MM.1S (cell line): ENCODE results near the gene ELMOD1.

Experiments used
- DNase-seq: peaks from one replicate; pipeline ENCODE4 v3.0.0-alpha.2; 2015
- H2AFZ ChIP-seq: fragments of 300-600 bp; sonication (generic); 2 replicates; pipeline ENCODE4 v1.6.0; 2016; ENCODE audit warnings: antibody characterized with exemption, low read length
- H3F3A ChIP-seq: fragments of 300-600 bp; sonication (generic); 2 replicates; pipeline ENCODE4 v1.6.1; 2016; ENCODE audit warnings: mild to moderate bottlenecking, antibody characterized with exemption, low read length, moderate library complexity, mixed read lengths; ENCODE audit not compliant: insufficient read depth
- H3K27ac ChIP-seq: fragments of 300-600 bp; sonication (generic); 2 replicates; pipeline ENCODE4 v1.5.1; 2016; ENCODE audit warnings: mild to moderate bottlenecking, low read length
- H3K27me3 ChIP-seq: fragments of 300-600 bp; sonication (generic); replicated peaks from 2 replicates; pipeline ENCODE4 v1.6.0; 2016; ENCODE audit warnings: low read length; ENCODE audit not compliant: insufficient read depth
- H3K36me3 ChIP-seq: fragments of 300-600 bp; sonication (generic); replicated peaks from 2 replicates; pipeline ENCODE4 v1.6.1; 2016; ENCODE audit warnings: mild to moderate bottlenecking, low read length, mixed read lengths; ENCODE audit not compliant: insufficient read depth
- H3K4me1 ChIP-seq: fragments of 300-600 bp; sonication (generic); 2 replicates; pipeline ENCODE4 v1.6.1; 2016; ENCODE audit warnings: low read length, mixed read lengths
- H3K4me2 ChIP-seq: fragments of 300-600 bp; sonication (generic); 2 replicates; pipeline ENCODE4 v1.6.0; 2016; ENCODE audit warnings: low read depth, low read length
- H3K4me3 ChIP-seq: fragments of 300-600 bp; sonication (generic); 2 replicates; pipeline ENCODE4 v1.5.1; 2016; ENCODE audit warnings: low read length, mixed read lengths
- H3K79me2 ChIP-seq: fragments of 300-600 bp; sonication (generic); 2 replicates; pipeline ENCODE4 v1.6.1; 2016; ENCODE audit warnings: mixed run types, low read length, mixed read lengths
- H3K9ac ChIP-seq: fragments of 300-600 bp; sonication (generic); 2 replicates; pipeline ENCODE4 v1.6.1; 2016; ENCODE audit warnings: low read length, mixed read lengths
- H3K9me2 ChIP-seq: fragments of 300-600 bp; sonication (generic); replicated peaks from 2 replicates; pipeline ENCODE4 v1.6.1; 2016; ENCODE audit warnings: mild to moderate bottlenecking, low read length, mixed read lengths; ENCODE audit not compliant: insufficient read depth
- H3K9me3 ChIP-seq: fragments of 300-600 bp; sonication (generic); replicated peaks from 2 replicates; pipeline ENCODE4 v1.6.1; 2016; ENCODE audit warnings: mild to moderate bottlenecking, low read length, mixed read lengths; ENCODE audit not compliant: insufficient read depth
- H4K20me1 ChIP-seq: fragments of 300-600 bp; sonication (generic); 2 replicates; pipeline ENCODE4 v1.6.1; 2016; ENCODE audit warnings: mild to moderate bottlenecking, low read length, moderate library complexity, mixed read lengths; ENCODE audit not compliant: insufficient read depth
- EZH2 ChIP-seq: fragments of 300-600 bp; sonication (generic); optimal IDR thresholded peaks from 2 replicates; pipeline ENCODE3; 2017; ENCODE audit warnings: low read depth, mild to moderate bottlenecking, antibody characterized with exemption, low read length, mixed read lengths
- EZH2phosphoT487 ChIP-seq: fragments of 300-600 bp; sonication (generic); IDR thresholded peaks from 2 replicates; pipeline ENCODE4 v1.6.1; 2018; ENCODE audit warnings: antibody characterized with exemption, low read length
- TF ChIP-seq, protein P1 (sequence below): fragments of 300-600 bp; sonication (generic); IDR thresholded peaks from 2 replicates; pipeline ENCODE4 v1.5.1; 2016; ENCODE audit warnings: antibody characterized with exemption, low read length, mixed read lengths

ELMOD1 gene

DNA sequence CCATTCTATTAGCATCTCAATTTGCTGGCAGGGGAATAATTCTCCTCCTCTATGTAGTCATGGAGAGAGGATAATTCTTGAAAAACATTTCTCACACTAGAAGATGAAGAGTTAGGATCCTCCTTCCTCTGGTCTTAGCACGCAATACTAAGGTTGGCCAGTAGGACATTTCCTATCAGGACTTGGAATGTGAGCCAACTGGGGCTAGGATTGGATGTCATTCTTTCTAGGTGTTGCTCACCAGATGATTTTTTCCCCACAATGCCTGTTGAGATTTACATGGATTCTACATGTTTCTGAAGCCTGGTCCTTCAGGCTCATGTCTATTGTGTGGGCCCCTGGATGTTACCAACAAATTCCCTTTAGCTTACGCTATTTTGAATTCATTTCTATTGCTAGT lies 92.9 kb downstream of the ELMOD1 start:
- H3F3A ChIP-seq, result no peaks in the 10 kb centered on the region
- H4K20me1 ChIP-seq, result no peaks in the 10 kb centered on the region
- no peaks in the 10 kb centered on the region for H3K4me1 ChIP-seq
- no peaks in the 10 kb centered on the region for H3K9me3 ChIP-seq
- no peaks in the 10 kb centered on the region for H3K36me3 ChIP-seq
- no peaks in the 10 kb centered on the region for H3K9me2 ChIP-seq
- H3K27ac ChIP-seq, result no peak overlapping the region
- no peak for DNase-seq
- no peak overlapping the region for H3K9ac ChIP-seq
- no peaks in the 10 kb centered on the region for H3K27me3 ChIP-seq
- no peak overlapping the region for H2AFZ ChIP-seq
- no peaks in the 10 kb centered on the region for H3K79me2 ChIP-seq
- H3K4me2 ChIP-seq, result no peak overlapping the region
- no peak overlapping the region for H3K4me3 ChIP-seq
- TF ChIP-seq EZH2 (no peak), EZH2phosphoT487 (no peak)
- TF ChIP-seq, protein P1, sequence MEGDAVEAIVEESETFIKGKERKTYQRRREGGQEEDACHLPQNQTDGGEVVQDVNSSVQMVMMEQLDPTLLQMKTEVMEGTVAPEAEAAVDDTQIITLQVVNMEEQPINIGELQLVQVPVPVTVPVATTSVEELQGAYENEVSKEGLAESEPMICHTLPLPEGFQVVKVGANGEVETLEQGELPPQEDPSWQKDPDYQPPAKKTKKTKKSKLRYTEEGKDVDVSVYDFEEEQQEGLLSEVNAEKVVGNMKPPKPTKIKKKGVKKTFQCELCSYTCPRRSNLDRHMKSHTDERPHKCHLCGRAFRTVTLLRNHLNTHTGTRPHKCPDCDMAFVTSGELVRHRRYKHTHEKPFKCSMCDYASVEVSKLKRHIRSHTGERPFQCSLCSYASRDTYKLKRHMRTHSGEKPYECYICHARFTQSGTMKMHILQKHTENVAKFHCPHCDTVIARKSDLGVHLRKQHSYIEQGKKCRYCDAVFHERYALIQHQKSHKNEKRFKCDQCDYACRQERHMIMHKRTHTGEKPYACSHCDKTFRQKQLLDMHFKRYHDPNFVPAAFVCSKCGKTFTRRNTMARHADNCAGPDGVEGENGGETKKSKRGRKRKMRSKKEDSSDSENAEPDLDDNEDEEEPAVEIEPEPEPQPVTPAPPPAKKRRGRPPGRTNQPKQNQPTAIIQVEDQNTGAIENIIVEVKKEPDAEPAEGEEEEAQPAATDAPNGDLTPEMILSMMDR, result peak; percentile 47

DNA sequence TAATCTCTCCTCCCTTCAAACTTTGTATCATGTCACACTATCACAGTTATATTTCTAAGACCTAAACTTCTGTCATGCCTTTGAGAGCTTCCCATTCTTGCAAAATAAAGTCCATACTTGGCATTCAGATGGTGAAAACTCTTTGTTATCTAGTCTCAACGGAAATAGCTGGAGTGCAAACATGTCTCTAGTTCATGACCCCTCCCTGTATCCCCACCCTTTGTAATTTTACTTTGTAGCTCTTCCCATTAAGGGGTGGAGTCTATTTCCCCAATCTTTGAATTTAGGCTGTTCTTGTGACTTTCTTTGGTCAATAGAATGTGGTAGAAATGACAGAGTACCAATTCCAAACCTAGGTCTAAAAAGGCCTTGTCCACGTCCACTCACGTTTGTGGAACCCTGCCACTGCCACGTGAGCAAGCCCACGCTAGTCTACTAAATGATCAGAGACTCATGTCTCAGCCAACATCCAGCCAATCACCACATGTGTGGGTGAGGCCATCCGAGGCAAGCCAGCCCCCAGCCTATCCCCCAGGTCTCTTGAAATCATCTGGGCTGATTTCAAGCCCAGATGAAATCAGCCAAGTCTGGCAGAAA lies 97.5 kb downstream of the ELMOD1 start:
- Histone ChIP-seq H3F3A (no peaks in the 10 kb centered on the region), H3K9ac (no peak overlapping the region), H3K36me3 (no peaks in the 10 kb centered on the region), H3K9me2 (no peaks in the 10 kb centered on the region), H3K27ac (no peak overlapping the region), H3K4me2 (no peak overlapping the region), H3K79me2 (no peaks in the 10 kb centered on the region), H3K27me3 (no peaks in the 10 kb centered on the region), H3K4me1 (peaks cover 8% of the 10 kb centered on the region; the same call in 1 of the 2 replicates), H3K4me3 (no peak overlapping the region), H2AFZ (no peak overlapping the region), H4K20me1 (no peaks in the 10 kb centered on the region), H3K9me3 (no peaks in the 10 kb centered on the region)
- TF ChIP-seq, protein P1, result no peak
- TF ChIP-seq EZH2phosphoT487, result no peak
- no peak for TF ChIP-seq EZH2
- no peak for DNase-seq

DNA sequence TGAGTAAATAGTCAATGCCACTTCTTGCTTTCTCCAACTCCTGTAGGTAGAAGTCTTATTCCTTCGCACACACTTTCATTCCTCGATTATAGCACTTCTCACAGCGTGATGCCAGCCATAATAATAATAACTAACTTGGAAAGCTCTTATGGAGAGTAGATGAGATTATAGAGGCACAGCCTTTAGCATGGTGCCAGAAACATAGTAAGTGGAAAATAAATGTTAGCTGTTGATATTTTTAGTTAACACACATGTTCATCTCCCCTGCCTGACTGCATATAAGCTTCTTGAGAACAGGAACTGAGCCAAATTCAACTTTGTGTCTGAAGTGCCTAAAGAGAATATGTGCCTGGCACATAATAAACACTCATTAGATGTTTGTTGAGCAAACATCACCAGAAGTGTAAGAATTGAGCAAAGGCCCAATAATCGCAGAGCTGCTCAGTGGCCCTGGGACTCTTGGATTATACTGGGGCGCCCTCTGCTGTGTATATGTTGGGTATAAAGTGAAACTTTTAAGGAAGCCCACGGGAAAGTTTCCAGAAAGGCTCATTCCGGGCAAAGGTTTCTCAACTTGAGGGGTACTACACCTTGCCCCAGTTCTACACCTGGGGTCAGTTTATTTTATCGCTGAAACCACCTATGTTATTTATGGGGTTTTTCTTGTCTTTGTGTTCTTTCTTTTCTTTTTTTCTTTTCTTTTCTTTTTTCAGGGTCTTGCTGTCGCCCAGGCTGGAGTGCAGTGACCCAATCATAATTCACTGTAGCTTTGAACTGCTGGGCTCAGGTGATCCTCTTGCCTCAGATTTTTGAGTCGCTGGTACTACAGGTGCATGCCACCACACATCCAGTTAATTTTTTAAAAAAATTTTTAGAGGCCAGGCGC lies 98.6 kb downstream of the ELMOD1 start:
- no peak overlapping the region for H3K4me3 ChIP-seq

More for the DNA sequence above, 98.6 kb downstream of the ELMOD1 start:
- Histone ChIP-seq H3K9ac (no peak overlapping the region), H3F3A (no peaks in the 10 kb centered on the region), H3K9me3 (no peaks in the 10 kb centered on the region), H3K4me1 (peaks cover 8% of the 10 kb centered on the region; the same call in 1 of the 2 replicates), H3K27me3 (no peaks in the 10 kb centered on the region), H2AFZ (peak overlapping the region; percentile 60), H3K4me2 (peak overlapping the region; percentile 58; the same call in 1 of the 2 replicates), H3K79me2 (no peaks in the 10 kb centered on the region), H3K27ac (no peak overlapping the region), H3K9me2 (no peaks in the 10 kb centered on the region), H4K20me1 (no peaks in the 10 kb centered on the region), H3K36me3 (no peaks in the 10 kb centered on the region)
- TF ChIP-seq EZH2phosphoT487, result no peak
- TF ChIP-seq, protein P1, result peak; percentile 74
- peak; percentile 71 for DNase-seq
